SK-N-MC (cell line): Measurements from ENCODE around the gene ALG9.

Experiments used
- EZH2 ChIP-seq: fragments of 200-600 bp; sonication (generic); IDR thresholded peaks from one replicate; pipeline ENCODE4 v1.6.1; 2017; ENCODE audit warnings: antibody characterized with exemption
- FOXP2 ChIP-seq: optimal IDR thresholded peaks from 2 replicates; pipeline ENCODE3; 2011; ENCODE audit warnings: mild to moderate bottlenecking, moderate library complexity; ENCODE audit not compliant: insufficient read depth; ENCODE audit errors: extremely low read length, control extremely low read depth
- POLR2AphosphoS5 ChIP-seq: IDR thresholded peaks from 2 replicates; pipeline ENCODE4 v1.6.1; 2012; ENCODE audit warnings: mild to moderate bottlenecking, low read depth, low read length, borderline replicate concordance

- no peak for TF ChIP-seq POLR2AphosphoS5
- TF ChIP-seq EZH2, result no peak
- TF ChIP-seq FOXP2, result no peak
Observed at GRCh38 chr11:111836721-111837120, 34.7 kb downstream of the ALG9 start.
